ENCODE data around the gene ARHGAP1. TPM values are rescaled to one million over a fixed set of nuclear protein-coding genes. Genes with fewer than 3 reads are reported as not detected.
"Not testable (repeated sequence)": the region's sequence is repeated elsewhere in the genome, so short reads cannot be mapped to it uniquely, and the experiment has no call there.

The ARHGAP1 gene
- total RNA-seq, 6 experiments from 2014 or later, result 26.5 to 46.2 (median 30.9) TPM

- Histone ChIP-seq H3K36me3 (peaks cover 0 to 9% (median 1%) of the 10 kb centered on the region in 4 donors), H3K9me3 (no peaks in the 10 kb centered on the region), H3K4me3 (no peak overlapping the region), H3K27me3 (no peaks in the 10 kb centered on the region), H3K4me1 (peaks cover 0 to 35% (median 2%) of the 10 kb centered on the region in 4 donors), H3K27ac (peak overlapping the region; percentile 44 to 77 (median 46))
- ATAC-seq, result peak; percentile 81 to 87 (median 85)
- TF ChIP-seq CTCF (IDR thresholded peaks at IDR 0.05), result no peak
- TF ChIP-seq POLR2A (IDR thresholded peaks at IDR 0.05), result no peak
- WGBS (ENCODE audit: insufficient coverage, low coverage, low lambda C conversion rate, missing lambda C conversion rate), result 50% methylated on average over 7 of the region's 10 CpGs
- peak in 2 of 3 donors; percentile 77 to 80 for DNase-seq
- intact Hi-C loops (cut with DNase I), result no loop called here
Measured at GRCh38 chr11:46710821-46711269, 10.4 kb upstream of the ARHGAP1 start.

GRCh38 chr11:46709351-46709750 lies 8.9 kb upstream of the ARHGAP1 start:
- H3K9me3 ChIP-seq; DNase-seq; H3K4me3 ChIP-seq; H3K27me3 ChIP-seq; intact Hi-C loops (cut with DNase I); H3K27ac ChIP-seq; ATAC-seq: not testable (repeated sequence)
- peaks cover 0 to 29% (median 0%) of the 10 kb centered on the region in 4 donors for H3K4me1 ChIP-seq
- peaks cover 6 to 24% (median 14%) of the 10 kb centered on the region in 4 donors for H3K36me3 ChIP-seq
- 95% methylated on average over 9 of the region's 9 CpGs for WGBS (ENCODE audit: insufficient coverage, low coverage, low lambda C conversion rate, missing lambda C conversion rate)

- no peaks in the 10 kb centered on the region for H3K9me3 ChIP-seq
- H3K36me3 ChIP-seq, result peaks cover 6 to 47% (median 21%) of the 10 kb centered on the region in 4 donors
- no peak overlapping the region for H3K4me3 ChIP-seq
- no peak for TF ChIP-seq CTCF (IDR thresholded peaks at IDR 0.05)
- no peak for TF ChIP-seq POLR2A (IDR thresholded peaks at IDR 0.05)
- no peak overlapping the region for H3K27ac ChIP-seq
- no peak for DNase-seq
- no peaks in the 10 kb centered on the region for H3K27me3 ChIP-seq
- intact Hi-C loops (cut with DNase I), result no loop called here
- H3K4me1 ChIP-seq, result peaks cover 0 to 24% (median 5%) of the 10 kb centered on the region in 4 donors
- no peak for ATAC-seq
- WGBS (ENCODE audit: insufficient coverage, low coverage, low lambda C conversion rate, missing lambda C conversion rate), result 76% methylated on average over 6 of the region's 7 CpGs
Measured at GRCh38 chr11:46706886-46707285, 6.5 kb upstream of the ARHGAP1 start.

GRCh38 chr11:46705070-46705688 lies 4.8 kb upstream of the ARHGAP1 start:
- TF ChIP-seq POLR2A (IDR thresholded peaks at IDR 0.05), result no peak
- no peak for TF ChIP-seq CTCF (IDR thresholded peaks at IDR 0.05)
- Histone ChIP-seq H3K4me3 (no peak overlapping the region), H3K36me3 (peaks cover 6 to 47% (median 21%) of the 10 kb centered on the region in 4 donors), H3K9me3 (no peaks in the 10 kb centered on the region), H3K4me1 (peaks cover 0 to 13% (median 7%) of the 10 kb centered on the region in 4 donors), H3K27ac (no peak overlapping the region), H3K27me3 (no peaks in the 10 kb centered on the region)
- WGBS (ENCODE audit: insufficient coverage, low coverage, low lambda C conversion rate, missing lambda C conversion rate), result 95% methylated on average over 7 of the region's 31 CpGs
- no peak for DNase-seq
- no peak for ATAC-seq
- intact Hi-C loops (cut with DNase I), result no loop called here

GRCh38 chr11:46701078-46701654 lies 747 bp upstream of the ARHGAP1 start:
- ATAC-seq, result no peak
- intact Hi-C loops (cut with DNase I), result no loop called here

More at GRCh38 chr11:46701078-46701654, 747 bp upstream of the ARHGAP1 start:
- no peaks in the 10 kb centered on the region for H3K9me3 ChIP-seq
- H3K4me3 ChIP-seq, result peak overlapping the region; percentile 89 to 97 (median 95)
- H3K4me1 ChIP-seq, result peaks cover 0 to 47% (median 23%) of the 10 kb centered on the region in 4 donors
- TF ChIP-seq POLR2A (IDR thresholded peaks at IDR 0.05) (no peak), CTCF (IDR thresholded peaks at IDR 0.05) (no peak)
- no peaks in the 10 kb centered on the region for H3K27me3 ChIP-seq
- H3K27ac ChIP-seq, result peak overlapping the region; percentile 84 to 94 (median 85)
- peaks cover 6 to 42% (median 21%) of the 10 kb centered on the region in 4 donors for H3K36me3 ChIP-seq
- no peak for DNase-seq
- under 1% methylated on average over 15 of the region's 29 CpGs for WGBS (ENCODE audit: insufficient coverage, low coverage, low lambda C conversion rate, missing lambda C conversion rate)

Measured in right lobe of liver (tissue), 6 donors.